ENCODE results near the gene PLEKHG3. TPM values are rescaled to one million over a fixed set of nuclear protein-coding genes. Genes with fewer than 3 reads are reported as not detected.

Gene PLEKHG3
- total RNA-seq, 1 donor from 2014 or later: 9.4 TPM

GRCh38 chr14:64790478-64790877 is 86.3 kb downstream of the PLEKHG3 start:
- no peak for DNase-seq

GRCh38 chr14:64792231-64792630 is 88.0 kb downstream of the PLEKHG3 start:
- no peak for DNase-seq

DNA sequence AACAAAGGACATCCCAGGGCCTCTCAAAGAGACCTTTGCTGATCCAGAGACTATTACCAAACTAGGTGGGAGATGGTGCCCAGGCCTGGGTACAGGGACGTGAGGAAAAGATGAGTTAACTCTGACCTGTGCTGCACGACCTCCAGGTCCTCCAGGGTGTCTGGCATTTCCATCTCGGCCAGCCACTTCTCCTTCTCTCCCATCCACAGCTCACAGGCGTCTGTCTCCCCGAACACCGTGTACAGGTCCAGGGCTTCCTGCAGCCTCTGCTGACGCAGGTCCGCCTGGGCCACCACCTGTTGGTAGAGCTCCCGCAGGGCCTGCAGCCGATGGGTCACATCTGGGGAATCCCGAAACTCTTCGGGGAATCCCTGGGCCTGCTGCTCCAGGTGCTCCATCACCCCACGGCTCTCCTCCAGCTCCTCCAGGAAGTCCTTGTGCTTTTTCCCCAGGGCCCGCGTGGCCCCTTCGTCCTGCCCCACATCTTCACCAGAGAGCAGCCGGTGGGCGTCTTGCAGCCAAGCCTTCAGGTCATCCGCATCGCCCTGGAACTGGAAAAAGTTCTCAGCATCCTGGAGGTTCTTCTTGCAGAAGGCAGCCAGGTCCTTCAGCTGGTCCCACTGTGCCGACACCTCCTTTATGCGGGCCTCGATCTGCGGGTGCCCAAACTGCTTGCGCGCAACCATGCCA is 88.8 kb downstream of the PLEKHG3 start:
- no peak for DNase-seq

GRCh38 chr14:64795211-64795610 is 91.0 kb downstream of the PLEKHG3 start:
- no peak for DNase-seq

DNA sequence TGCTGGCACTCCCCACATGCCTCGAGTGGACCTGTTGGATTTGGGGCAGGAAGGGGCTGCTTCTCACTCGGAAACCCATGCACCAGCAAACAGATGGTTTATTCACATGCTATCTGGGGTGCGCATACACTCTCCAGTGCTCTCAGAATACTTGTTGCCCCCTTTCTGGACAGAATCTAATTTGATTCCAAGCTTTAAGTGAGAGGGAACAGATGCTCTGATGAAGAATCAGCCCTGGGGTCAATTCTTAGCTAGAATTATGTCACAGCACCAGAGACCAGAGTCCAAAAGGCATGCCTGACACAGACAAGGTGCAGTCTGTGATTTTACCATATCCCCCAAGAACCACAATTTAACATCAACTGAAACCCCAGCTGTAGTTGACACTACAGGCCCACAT is 91.7 kb downstream of the PLEKHG3 start:
- DNase-seq: no peak

DNA sequence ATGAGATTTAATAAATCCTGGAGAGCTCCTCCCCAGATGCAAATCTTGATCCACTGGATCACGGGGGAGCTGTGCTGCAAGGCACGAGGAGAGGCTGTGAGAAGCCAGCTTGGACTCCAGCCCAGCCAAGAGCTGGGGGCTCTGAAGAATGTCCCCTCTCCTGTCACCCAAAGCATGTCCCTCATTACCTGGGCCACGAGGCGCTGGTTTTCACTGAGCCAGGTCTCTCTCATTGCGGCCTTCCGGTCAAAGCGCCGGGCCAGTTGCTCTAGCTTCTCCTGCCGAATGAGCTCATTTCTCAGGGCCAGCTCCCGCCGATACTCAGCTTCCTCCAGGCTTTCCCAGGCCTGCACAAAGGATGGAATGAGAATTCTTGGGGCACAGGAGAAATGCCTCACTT is 92.1 kb downstream of the PLEKHG3 start:
- DNase-seq: no peak

- no peak for DNase-seq
These were observed 95.3 kb downstream of the PLEKHG3 start for GRCh38 chr14:64799555-64799954.

Other genes starting within 250 kb of the PLEKHG3 start
- gene AKAP5, start 238.9 kb upstream of the PLEKHG3 start, total RNA-seq: 0.47 and 0.68 TPM in 2 replicates
- gene ZBTB25, start 200.6 kb upstream of the PLEKHG3 start, total RNA-seq: 3.4 and 4.1 TPM in 2 replicates
- gene ZBTB1, start 199.7 kb upstream of the PLEKHG3 start, total RNA-seq: 52.8 and 61.3 TPM in 2 replicates
- 5.4 and 7.0 TPM in 2 replicates for gene HSPA2, start 163.7 kb upstream of the PLEKHG3 start, total RNA-seq
- 0.68 and 1.3 TPM in 2 replicates for gene PPP1R36, start 154.5 kb upstream of the PLEKHG3 start, total RNA-seq
- under 0.01 and 0.05 TPM in 2 replicates for gene SPTB, start 175.5 kb downstream of the PLEKHG3 start, total RNA-seq
- gene CHURC1, start 210.0 kb downstream of the PLEKHG3 start, total RNA-seq: 60.9 and 62.2 TPM in 2 replicates
- gene GPX2, start 238.3 kb downstream of the PLEKHG3 start, total RNA-seq: not detected in 2 replicates